ENCODE results near the gene TAF10. TPM values are rescaled to one million over a fixed set of nuclear protein-coding genes. Genes with fewer than 3 reads are reported as not detected.

TAF10 gene
- total RNA-seq, 2 donors from 2014 or later, result 85.9 to 107 TPM

- no peak for DNase-seq (ENCODE audit: low spot score)
- intact Hi-C loops (cut with DNase I), result no loop called here
Observed at GRCh38 chr11:6599881-6600390, 12.1 kb downstream of the TAF10 start.

GRCh38 chr11:6599449-6599848 is 12.6 kb downstream of the TAF10 start:
- no peak for DNase-seq (ENCODE audit: low spot score)
- intact Hi-C loops (cut with DNase I), result no loop called here

DNA sequence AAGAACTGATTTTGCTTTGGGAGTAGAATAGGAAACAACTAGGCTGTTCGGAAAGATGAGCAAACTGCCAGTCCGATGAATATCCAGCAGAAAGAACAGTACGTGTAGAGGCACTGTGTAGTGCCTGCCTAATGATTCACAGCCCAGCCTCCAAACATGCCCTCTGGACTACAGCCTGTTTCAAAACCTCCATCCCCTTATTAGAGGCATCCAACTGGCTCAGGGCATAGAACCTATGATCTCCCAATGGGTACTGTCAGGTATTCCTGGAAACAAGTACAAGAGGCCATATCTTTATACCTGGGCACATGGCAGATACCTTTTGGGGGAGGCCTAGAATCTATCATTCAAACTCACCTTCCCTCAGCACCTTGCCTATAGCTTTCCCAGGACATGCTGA is 13.5 kb downstream of the TAF10 start:
- DNase-seq (ENCODE audit: low spot score), result no peak

DNA sequence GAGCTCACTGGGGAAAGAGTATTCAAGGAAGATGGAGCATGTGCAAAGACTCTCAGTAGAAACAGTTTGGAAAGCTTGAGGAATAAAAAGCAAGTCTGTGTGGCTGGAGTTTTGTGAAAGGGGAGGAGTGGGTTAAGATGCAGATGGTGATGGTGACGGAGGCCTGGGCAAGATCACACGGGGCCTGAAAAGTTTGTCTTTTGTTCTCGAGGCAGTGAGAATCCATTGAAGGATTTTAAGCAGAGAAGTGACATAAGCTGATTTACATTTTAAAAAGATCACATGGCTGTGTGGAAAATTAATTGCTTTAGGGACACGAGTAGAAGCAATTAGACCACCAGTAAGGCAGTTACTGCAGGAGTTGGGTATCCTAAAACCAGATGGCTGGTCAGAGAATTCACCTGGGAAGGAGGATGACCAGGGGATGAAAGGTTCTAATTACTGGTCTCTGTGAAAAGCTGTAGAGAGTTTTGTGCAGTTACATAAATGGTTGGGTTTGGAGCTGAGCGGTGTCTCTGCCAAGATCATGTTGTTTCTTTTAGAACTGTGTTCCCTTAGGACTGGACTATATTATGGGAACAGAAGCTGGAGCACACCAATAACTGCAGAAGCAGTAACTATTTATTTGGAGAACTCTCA is 15.7 kb downstream of the TAF10 start:
- intact Hi-C loops (cut with DNase I), result no loop called here

More for the DNA sequence above, 13.5 kb downstream of the TAF10 start:
- intact Hi-C loops (cut with DNase I), result no loop called here

GRCh38 chr11:6594142-6594768 is 17.8 kb downstream of the TAF10 start:
- no peak for DNase-seq (ENCODE audit: low spot score)
- intact Hi-C loops (cut with DNase I), result loop anchor here in 1 of 2 donors (2.0 kb wide), 1 partner anchor 59 kb away; no protein-coding TSS in a partner anchor

More for the DNA sequence above, 15.7 kb downstream of the TAF10 start:
- DNase-seq (ENCODE audit: low spot score), result no peak

GRCh38 chr11:6588018-6588417 is 24.0 kb downstream of the TAF10 start:
- intact Hi-C loops (cut with DNase I), result no loop called here
- DNase-seq (ENCODE audit: low spot score), result no peak

- intact Hi-C loops (cut with DNase I), result no loop called here
- DNase-seq (ENCODE audit: low spot score), result no peak
Observed at GRCh38 chr11:6587360-6587953, 24.6 kb downstream of the TAF10 start.

DNA sequence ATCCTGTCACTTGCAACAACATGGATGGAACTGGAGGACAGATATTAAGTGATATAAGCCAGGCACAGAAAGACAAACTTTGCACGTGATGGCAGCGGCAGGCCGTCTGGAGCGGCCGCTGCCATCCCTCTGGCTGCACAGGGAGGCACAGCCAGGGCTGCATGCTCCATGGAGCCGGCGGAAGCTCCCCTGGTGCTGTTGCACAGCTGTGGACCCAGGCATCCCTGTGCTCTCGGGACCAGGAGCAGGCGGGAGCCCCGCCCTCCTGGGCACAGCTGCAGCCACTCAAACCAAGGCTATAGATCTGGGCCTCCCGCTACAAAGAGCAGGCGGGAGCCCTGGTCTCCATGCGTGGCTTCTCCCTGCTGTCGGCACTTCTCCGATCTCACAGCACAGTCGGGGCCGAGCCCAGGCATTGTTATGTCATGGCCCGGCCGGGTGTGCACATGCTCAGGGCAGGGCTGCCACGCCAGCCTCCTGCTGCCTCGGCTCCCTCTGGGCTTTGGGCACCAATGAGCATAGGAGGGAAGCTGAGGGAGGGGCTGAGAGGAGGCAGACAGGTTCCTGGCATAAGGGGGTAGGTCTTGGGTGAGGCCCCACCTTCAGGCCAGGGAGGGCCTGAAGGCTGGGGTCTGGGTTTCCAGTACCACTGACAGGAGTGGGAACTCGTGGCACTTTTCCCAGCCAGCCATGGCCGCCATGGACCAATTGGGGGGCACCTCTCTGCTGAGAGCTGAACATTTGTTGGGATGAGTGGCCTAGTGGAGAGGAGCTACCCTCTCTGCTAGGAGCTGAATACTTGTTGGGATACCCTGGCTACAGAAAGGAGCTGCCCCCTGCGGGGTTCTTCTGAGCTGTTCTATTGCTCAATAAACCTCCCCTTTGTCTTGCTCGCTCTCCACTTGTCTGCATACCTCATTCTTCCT is 25.3 kb downstream of the TAF10 start:
- intact Hi-C loops (cut with DNase I), result no loop called here
- DNase-seq (ENCODE audit: low spot score), result no peak

DNA sequence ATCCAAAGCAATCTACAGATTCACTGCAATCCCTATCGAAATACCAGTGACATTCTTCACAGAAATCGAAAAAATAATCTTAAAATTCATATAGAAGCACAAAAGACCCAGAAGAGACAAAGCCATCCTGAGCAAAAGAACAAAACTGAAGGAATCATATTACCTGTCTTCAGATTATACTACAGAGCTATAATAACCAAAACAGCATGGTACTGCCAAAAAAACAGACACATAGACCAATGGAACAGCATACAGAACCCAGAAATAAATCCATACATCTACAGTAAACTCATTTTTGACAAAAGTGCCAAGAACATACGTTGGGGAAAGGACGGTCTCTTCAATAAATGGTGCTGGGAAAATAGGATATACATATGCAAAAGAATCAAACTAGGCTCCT is 27.5 kb downstream of the TAF10 start:
- intact Hi-C loops (cut with DNase I), result no loop called here
- DNase-seq (ENCODE audit: low spot score), result no peak

DNA sequence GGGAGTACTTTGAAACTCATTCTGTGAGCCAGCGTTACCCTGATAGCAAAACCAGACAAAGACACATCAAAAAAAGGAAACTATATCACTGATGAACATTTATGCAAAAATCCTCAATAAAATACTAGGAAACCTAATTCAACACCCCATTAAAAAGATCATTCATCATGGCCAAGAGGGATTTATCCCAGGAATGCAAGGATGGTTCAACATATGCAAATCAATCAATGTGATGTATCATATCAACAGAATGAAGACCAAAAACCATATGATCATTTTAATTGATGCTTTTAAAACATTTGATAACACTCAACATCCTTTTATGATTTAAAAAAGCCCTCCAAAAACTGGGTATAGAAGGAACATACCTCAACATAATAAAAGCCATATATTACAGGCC is 28.4 kb downstream of the TAF10 start:
- no peak for DNase-seq (ENCODE audit: low spot score)
- intact Hi-C loops (cut with DNase I), result no loop called here

DNA sequence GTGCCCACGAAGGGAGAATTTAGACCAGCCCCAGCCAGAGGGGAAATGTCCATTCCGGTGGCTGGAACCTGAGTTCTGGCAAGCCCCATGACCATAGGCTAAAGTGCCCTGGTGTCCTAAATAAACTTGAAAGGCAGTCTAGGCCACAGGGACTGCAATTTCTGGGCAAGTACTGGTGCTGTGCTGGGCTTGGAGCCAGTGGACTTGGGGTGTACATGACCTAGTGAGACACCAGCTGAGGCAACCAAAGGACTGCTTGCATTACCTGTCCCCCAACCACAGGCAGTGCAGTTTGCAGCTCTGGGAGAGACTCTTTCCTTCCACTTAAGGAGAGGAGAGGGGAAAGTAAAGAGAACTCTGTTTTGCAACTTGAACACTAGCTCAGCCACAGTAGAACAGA is 32.3 kb downstream of the TAF10 start:
- DNase-seq (ENCODE audit: low spot score), result no peak
- intact Hi-C loops (cut with DNase I), result no loop called here

GRCh38 chr11:6578134-6578533 is 33.9 kb downstream of the TAF10 start:
- no peak for DNase-seq (ENCODE audit: low spot score)
- intact Hi-C loops (cut with DNase I), result no loop called here

DNA sequence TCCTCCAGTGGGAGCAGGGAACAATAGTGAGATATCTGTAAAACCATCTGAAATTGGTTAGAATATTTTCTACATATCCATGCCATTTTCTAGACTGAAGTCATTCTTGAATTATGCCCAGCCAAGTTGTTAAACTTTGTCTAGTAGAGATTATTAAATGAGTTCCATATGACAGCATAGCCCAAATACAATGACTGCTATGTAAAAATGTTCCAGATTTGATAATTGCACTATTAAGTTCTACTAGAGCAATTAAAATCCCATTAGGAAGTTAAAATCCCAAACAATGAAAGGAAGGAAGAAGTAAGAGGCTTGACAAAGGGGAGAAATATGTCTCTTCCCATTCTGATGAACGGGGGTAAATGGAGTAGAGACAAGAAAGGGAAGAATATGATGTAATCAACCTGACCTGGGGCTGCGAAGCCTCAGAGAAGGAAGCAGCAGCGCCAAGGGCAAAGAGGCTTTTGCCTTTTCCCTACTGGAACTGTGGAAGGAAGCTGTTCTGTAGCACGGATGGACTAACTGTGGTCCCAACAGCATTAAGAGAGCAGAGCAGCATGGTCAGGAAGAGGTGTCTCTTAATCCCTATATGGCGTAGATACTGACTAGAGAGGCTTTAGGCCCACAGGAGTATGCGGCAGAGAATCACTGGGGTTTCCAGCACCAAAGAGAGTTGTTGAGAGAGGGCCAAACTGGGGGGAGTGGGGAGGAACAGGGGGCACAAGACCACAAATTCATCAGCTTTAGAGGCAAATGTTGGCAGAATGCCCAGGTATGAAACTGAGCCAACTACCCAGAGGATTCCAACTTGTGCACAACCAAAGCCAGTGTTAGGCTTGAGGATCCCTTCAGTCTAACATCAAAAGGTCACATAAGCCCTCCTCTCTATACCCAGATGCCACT is 35.3 kb downstream of the TAF10 start:
- DNase-seq (ENCODE audit: low spot score), result no peak
- intact Hi-C loops (cut with DNase I), result no loop called here

GRCh38 chr11:6574816-6575715 is 37.0 kb downstream of the TAF10 start:
- intact Hi-C loops (cut with DNase I), result loop anchor here in 1 of 2 donors (5.0 kb wide), 1 partner anchor 38 kb away; no protein-coding TSS in a partner anchor
- no peak for DNase-seq (ENCODE audit: low spot score)

GRCh38 chr11:6572215-6572614 is 39.8 kb downstream of the TAF10 start:
- DNase-seq (ENCODE audit: low spot score), result no peak
- intact Hi-C loops (cut with DNase I), result loop anchor here in 1 of 2 donors (5.0 kb wide), 1 partner anchor 35 kb away; no protein-coding TSS in a partner anchor

DNA sequence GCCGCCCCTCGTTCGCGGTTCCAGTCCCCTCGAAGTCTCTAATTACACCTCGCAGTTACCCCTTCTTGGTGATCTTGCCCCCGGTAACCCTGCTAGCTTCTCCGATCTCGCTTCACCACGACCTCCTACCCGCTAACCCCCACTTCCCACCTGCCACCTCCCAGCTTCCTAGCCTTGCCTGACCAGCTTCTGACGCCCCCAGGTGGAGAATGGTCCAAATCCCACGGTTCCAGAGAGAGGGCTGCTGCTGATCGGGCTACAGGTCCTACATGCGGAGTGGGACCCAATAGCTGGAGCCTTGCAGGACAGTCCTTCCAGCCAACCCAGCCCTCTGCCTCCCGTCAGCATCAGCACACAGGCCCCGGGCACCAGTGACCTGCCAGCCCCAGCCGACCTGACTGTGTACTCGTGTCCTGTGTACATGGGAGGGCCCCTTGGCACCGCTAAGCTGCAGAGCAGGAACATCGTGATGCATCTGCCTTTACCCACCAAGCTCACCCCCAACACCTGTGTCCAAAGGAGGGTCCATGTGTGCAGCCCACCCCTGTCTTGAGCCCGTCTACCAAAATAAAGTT is 40.5 kb downstream of the TAF10 start:
- intact Hi-C loops (cut with DNase I), result loop anchor here in 1 of 2 donors (5.0 kb wide), 1 partner anchor 34 kb away; no protein-coding TSS in a partner anchor
- no peak for DNase-seq (ENCODE audit: low spot score)
